SK-N-DZ (cell line): Measurements from ENCODE around the gene SCYL1.
"Not testable (repeated sequence)": the region's sequence is repeated elsewhere in the genome, so short reads cannot be mapped to it uniquely, and the experiment has no call there.

ENCODE experiments used
- DNase-seq: peaks from one replicate; pipeline ENCODE4 v3.0.0-alpha.2; 2015; ENCODE audit warnings: low spot score

The SCYL1 gene

DNA sequence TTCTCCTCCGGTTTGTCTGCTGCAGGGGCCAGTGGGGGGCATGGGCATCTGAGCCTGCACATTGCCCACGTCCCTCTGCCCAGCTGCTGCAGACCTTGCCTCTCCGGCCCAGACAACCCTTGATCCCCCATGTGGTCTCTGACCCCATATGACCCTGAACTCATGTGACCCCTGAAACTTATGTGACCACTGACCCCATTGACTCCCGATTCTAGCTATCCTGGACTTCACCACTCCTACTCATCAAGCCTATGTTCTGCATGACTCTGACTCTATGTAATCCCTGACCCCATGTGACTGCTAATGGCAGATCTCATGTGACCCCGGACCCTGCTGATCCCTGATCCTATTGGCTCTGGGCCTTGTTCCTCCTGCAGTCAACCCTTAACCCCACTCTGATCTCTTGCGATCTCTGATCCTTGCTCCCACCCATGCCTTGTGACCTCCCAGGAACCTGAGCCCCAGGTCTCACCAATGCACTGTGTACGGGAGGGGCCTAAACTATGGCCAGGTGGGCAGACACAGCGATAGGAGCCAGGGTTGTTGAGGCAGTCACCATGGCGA, 27.6 kb downstream of the SCYL1 start:
- DNase-seq = peak; percentile 30

DNA sequence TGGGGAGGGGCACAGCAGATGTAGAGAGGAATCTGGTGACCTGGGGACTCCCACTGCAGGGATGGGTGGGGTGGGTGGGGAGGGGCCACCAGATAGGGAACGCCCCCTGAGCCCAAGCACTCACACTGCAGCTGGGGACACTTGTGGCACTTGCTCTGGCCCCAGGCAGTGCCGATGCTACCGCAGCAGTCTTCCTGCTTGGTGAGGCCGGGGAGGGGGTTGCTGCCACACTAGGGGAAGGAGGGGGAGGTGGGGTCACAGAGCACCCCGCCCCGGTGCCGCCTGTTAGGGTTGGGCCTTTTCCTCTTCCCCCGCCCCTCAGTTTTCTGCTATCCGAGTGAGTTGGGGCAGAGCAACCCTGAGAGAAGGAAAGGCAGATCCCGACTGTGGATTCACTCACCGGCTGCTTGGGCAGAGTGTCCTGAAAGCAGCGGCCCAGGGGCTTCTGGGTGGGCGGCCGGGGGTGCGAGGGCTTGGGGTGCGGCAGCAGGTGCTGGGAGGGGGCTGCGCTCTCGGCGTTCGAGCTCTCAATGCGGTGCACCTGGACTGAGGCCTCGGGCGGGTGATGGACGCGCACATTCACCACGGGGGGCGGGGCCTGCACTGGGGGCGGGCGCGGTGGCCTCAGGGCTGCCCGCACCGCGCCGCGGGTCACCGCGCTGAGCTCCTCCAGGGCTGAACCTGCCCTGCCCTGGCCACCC, 28.6 kb downstream of the SCYL1 start:
- DNase-seq = peak; percentile 79

DNA sequence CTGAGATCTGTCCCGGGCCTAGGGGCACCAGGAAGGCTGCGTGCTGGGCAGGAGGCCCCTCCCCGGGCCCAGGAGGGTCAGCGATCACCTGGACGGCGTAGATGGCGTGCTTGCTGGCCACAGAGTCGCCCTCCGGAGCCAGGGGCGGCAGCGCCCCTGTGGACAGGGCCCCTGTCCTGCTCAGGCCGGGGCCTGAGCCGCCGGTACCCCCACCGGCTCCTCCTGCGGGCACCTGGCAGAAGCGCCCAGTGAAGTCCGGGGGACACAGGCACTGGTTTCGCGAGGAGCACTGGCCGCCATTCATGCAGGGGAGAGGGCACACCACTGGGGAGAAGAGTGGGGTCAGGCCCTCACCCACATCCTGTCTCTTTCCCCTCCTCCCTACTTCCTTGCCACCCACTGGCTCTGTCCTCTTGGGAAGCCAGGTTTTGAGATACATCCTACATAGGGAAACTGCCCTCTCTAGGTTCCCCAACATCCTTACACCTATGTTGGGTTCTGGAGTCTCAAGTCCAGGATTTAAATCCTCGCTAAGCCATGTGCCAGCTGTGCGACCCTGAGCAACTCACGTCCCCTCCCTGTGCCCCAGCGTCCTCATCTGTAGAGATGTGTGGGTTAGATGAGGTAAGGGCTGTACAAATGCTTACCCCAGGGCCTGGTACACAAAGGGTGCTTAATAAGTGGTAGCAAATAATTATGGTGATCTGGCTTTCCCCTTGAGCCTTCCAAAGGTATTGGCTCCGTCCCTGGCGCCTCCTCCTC, 29.4 kb downstream of the SCYL1 start:
- no peak for DNase-seq

DNA sequence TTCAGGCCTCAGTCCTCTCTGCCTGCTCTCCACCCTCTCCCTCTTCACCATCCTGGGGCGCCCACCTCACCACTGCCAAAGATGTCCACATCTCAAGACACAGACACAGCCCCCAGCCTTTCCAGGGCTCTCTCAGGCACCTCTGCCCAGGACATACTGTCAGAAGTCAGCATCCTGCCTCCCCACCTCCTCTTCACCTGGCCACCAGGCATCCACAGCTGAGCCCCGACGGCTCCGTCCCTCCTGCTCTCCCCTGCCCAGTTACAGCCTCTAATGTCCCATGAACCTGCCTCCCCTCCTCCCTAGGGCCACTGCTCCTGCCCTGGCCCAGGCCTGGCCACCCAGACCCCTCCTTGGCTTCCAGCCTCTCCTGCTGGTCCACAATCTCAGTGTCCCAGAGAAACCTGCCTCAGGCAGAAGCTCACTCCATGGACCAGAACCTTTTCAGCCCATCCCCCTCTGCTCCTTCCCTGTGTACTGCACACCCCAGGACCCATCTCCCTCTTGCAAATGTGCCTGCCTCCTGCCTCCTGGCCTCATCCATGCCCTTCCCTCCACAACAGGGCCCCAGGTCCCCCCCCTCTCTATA, 30.1 kb downstream of the SCYL1 start:
- DNase-seq = no peak

DNA sequence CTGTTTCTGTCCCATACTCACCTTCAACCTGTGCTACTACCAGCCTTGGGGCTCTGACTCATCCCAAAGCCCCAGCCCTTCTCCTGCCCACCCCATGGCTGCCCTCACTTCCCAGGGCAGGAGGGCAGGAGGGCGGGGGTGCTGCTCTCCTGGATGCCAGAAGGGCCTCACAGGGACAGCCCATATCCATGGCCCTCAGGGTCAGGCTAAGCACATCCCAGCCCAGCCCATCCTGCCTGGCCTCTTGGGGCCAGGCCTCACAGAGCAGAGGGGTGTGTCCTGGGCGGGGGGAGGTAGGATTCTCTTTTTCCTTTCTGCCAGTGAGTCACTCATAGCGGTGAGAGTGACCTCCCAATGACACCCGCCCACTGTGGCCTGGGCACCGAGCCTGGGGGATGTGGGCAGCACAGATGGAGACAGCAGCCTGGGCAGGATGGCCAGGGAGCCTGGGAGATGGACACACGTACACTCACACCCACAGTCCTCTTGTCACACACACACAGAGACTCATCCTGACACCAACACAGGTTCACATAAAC, 30.9 kb downstream of the SCYL1 start:
- no peak for DNase-seq

DNA sequence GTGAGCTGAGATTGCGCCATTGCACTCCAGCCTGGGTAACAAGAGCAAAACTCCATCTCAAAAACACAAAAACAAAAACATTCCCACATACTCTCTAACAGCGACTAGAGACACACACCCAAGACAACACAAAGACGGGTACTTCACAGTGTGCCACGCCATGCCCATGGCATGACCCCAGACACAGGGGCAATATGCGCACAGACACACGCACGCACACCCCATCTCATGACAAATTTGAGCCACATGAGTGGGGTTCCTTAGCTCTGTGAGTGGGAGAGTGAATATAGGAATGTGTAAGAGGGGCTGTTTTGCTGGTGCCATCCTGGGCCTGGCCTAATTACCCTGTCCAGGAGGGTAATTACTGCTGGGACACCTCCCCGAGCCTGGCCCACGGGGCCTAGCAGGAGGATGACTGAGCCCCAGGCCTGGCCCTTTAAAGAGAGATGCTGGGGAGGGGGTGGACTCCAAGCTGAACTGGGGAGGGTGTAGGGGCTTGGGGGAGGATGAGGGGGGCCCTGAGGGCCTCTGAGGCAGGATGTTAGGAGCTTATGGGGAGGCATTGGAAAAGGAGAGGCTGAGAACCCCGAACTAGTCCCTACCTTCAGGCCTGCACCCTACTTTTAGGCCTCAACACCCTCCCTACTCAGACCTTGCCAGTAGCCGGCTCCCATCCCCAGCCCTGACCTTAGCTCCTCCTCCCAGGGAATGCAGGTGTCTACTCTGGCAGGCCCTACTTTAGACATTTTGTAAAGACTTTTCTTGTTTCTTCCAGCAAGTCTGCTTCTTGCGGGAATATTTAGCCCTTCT, 31.8 kb downstream of the SCYL1 start:
- DNase-seq = no peak

DNA sequence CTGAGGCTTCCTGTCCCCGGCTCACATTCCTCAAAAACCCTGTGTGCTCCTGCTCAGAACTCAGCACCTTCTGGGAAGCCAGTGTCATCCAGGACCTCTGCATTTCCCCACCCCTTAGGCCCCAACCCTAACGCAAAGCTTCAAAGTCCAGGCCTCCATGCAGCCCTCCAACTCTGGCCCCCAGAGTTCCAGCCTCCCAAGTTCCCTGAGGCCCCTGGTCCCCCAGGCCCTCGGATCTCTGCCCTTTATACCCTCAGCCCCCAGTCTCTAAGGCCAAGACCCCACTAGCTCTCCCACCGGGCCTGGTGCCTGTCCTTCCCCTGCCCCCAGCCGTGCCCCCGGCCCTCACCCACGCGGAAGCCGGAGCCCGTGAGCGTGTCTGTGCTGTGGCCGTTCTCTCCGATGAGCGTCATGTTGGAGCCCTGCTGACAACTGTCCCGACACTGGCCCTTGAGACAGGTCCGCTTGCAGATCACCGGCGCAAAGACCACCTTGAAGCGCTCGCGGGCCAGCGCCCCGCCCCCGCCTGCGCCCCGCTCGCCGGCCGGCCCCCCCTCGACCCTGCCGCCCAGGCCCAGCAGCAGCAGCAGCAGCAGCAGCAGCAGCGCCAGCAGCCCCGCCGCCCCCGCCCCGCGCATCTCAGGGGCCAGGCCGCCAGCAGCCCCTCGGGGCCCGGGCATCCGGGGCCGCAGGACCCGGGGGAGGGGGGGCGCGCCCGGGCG, 32.6 kb downstream of the SCYL1 start:
- no peak for DNase-seq

DNA sequence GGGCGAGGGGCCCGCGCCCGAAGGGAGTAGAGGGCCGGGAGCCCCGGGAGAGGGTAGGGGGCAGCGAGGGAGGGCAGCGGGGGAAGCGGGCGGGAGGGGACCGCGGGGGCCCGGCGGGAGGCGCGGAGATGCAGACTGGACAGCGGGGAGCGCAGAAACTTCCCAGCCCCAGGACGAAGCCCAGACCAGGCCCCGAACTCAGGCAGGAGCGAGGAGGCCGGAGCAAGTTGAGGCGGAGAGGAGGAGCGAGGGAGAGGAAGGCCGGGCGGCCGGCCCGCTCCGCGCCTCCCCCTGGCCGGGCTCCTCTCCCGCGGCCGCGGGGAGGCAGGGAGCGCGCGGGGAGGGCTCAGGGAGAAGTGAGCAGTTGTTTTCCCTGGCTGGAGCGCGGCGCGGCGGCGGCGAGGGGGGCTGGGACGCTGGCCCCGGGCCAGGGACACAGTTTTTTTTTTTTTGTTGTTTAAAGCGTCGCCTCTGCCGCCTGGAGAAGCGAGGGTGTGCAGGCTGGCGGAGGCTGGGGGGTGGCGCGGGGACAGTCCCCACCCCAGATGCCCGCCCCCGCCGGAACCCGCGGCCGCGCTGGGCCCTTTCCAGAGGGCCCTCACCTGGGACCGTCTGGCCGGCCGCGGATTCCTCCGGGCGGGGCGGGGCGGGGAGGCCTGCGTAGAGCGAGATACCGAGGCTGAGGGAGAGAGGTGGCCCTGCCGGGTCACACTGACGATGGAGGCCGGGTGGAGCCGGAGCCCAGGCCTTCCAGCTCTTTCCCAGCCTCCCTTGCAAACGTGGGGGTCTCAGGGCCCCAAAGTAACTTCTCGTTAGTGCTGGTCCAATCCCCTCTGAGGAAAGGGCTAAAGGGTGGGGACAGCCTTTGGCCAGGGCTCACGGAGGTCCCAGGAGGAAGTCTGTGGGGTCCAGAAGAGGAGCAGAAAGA, 33.4 kb downstream of the SCYL1 start, which contains the start of gene LTBP3:
Gene LTBP3 (minus strand): TSS at position 358 of the 928 bp plus-strand sequence. CDS start 400 bp downstream, outside the sequence.
- no peak for DNase-seq

DNA sequence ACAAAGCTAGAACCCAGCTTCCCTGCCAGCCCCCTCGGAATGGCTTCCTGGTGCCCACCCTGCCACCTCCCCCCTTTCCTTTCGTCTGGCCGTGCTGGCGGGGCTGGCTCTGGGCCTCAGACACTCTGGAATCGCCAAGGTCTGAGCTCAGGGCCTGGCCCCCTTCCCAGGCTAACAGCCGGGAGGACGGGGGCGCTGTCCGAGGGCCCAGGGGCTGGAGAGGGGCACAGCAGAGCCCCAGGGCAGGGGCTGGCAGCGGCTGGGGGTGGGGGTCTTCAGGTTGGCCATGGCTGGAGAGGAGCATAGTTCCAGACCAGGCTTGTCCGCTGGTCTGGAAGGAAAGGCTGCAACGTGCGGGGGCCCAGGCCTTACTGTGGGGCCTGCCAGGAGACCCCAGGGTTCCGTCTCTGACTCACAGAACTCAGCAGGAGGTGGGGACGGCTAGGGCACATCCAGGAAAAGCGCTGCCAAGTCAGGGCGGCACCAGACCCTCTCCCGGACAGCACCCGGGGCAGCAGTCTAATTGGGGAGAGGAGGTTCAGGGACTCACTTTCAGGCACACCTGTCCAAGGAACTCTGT, 34.1 kb downstream of the SCYL1 start:
- no peak for DNase-seq

DNA sequence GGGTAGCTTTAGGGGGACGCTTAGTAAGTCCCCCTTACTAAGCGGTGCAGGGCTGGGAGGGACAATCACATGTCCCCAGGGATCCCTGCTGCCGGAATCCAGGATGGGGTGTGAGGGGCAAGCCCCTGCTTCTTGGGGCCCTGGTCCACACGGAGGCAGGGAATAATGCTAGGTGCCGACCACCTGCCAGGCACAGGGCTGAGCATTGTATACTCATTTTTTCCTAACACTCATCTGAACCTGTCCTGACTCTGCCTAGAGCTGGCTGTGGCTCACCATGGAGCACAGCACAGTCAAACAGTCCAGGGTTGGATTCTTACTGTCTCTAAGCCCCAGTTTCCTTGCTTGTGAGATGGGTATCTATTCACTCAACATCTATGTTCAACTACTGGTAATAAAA, 34.7 kb downstream of the SCYL1 start:
- DNase-seq = no peak

DNA sequence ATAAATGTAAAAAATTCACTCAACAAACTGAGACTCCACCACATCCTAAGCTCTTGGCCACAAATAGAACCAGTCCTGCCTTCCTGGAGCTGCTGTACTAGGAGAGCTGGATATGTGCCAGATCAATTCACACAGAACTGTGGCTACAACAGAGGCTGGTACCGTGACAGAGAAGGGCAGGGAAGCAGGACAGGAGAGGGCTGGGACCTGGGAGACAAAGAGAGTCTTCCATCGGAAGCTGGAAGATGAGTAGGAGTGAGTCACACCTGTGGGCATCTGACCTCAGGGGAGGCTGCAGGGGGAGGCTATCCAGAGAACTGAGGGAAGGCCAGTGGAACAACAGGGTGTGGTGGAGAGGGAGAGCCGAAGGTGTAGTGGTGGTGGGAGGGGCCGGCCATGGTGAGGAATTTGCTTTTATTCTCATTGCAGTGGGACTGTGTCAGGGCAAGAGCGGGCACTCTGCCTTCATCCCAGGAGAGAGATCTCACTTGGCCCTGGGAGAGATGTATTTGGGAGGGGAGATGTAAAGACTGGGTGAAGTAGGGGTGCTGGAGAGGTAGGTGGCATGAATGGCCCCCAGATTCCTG, 35.2 kb downstream of the SCYL1 start:
- DNase-seq = no peak

DNA sequence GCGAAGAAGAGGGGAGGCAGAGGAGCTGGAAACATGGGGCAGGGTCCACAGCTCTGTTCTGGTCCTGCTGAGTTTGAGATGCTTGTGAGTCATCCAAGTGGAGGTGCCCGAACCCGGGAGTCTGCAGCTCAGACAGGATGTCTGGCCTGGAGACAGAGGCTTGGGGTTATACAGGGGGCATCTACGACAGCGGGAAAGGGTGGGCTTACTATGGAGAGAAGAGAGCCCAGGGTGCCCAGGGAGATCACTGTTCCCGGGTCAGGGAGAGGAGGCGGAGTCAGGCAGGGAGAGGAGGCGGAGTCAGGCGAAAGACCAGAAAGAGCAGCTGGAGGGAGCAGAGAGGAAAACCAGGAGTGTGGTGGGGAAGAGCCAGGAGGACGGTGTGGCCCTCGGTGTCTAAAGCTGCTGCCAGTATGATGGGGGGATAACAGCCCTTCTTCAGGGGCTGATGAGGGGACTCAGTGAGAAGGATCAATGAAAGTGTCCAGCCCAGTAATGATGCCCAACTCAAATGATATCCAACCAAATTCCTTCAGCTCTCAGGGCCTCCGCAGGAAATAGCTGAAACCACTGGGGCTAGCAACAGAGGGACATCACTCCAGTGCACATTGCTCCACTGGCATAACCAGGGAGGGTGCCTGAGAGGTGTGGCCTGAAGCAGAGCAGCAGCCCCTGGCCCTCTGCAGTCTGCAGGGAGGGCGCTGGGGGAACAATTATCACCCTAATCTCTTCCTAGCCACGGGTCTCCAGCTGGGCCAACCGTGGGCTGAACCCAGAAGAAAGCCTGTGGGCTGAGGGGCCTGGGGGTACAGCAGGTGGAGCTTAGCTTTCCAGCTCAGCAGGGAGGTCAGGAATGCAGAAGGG, 35.9 kb downstream of the SCYL1 start:
- peak; percentile 83 for DNase-seq

DNA sequence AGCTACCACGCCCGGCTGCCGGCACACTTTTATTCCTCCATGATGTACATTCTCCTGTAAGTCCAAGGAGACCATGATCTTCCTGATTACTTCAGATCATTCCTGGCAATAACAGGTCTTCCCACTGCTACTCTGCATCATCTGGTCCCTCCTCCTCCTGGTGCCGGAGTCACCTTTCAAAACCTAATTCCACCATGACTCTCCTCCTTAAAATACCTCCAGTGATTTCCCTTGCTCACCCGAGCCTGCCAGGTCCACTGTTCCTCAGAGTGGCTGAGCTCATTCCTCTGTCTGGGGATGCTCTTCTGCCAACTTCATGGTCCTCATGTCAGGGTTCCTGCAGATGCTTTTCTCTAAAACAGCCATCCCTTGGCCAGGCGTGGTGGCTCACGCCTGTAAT, 37.1 kb downstream of the SCYL1 start:
- no peak for DNase-seq

DNA sequence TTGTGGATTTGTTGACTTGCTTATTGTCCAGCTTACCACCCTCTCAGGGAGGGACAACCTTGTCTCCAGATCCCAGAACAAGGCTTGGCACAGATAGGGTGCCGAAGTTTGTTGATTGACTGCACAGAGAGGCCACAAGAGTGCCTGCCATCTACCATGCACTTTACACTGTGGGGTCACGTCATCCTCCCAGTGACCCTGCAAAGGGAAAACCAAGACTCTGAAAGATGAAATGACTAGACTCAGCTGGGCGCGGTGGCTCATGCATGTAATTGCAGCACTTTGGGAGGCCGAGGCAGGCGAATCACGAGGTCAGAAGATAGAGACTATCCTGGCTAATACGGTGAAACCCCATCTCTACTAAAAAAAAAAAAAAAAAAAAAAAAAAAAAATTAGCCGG, 37.9 kb downstream of the SCYL1 start:
- no peak for DNase-seq

DNA sequence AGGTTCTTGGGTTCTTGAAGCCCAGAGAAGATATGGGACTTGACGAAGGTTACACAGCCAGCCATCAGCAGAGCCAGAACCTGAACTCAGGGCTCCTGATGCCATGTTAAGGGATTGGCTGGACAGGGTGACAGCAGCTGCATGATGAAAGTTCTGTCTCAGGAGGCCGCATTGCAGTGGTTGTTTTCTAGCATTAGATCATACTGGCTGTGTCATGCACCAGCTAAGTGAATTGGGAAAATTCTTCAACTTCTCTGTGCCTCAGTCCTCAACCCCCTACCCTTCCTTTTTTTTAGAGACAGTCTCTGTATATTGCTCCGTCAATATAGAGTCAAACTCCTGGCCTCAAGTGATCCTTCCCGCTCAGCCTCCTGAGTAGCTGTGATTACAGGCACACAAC, 38.7 kb downstream of the SCYL1 start:
- no peak for DNase-seq

DNA sequence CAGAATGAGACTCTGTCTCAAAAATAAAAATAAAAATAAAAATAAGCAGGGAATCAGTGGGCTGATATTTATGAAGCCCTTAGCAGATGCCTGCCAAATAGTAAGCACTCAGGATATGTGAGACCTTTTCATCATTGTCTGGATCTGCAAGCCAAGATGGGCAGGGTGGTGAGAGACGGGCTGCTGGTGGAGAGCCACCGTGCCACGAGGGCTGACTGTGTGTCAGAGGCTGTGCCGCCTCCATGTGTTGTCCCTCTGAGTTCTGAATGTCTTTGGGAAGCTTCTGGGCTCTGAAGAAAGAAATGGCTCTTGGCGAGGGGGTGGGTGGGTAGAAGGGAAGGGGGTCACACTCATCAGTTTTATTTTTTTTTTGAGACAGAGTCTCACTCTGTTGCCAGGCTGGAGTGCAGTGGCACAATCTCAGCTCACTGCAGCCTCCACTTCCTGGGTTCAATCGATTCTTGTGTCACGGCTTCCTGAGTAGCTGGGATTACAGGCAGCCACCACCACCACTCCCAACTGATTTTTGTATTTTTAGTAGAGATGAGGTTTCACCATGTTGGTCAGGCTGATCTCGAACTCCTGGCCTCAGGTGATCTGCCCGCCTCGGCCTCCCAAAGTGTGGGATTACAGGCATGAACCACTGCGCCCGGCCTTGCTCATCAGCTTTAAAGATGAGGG, 40.1 kb downstream of the SCYL1 start:
- not testable (repeated sequence) for DNase-seq
